B cell (primary cell): ENCODE measurements around the gene HFE. TPM values are rescaled to one million over a fixed set of nuclear protein-coding genes. Genes with fewer than 3 reads are reported as not detected.

Experiments
- ATAC-seq: fragments of 200-7000 bp; cut with Tn5 transposase; one replicate; pipeline ENCODE4 v1.10.0; 2021; ENCODE audit warnings: low read depth, mild to moderate bottlenecking, moderate number of reproducible peaks, moderate library complexity
- CTCF ChIA-PET: fragments of 350-600 bp; sonication (Branson Sonifier 250); formaldehyde crosslinking; loops from one replicate; lab custom pipeline; 2021; ENCODE audit warnings: antibody characterized with exemption, inconsistent platforms; lab: Charles Lee
- POLR2A ChIA-PET: fragments of 350-600 bp; sonication (Branson Sonifier 250); formaldehyde crosslinking; loops from one replicate; lab custom pipeline; 2021; ENCODE audit warnings: antibody characterized with exemption; lab: Charles Lee
- DNase-seq: peaks from one replicate; pipeline ENCODE4 v3.0.0; 2013
- H2AFZ ChIP-seq: 2 replicates; pipeline ENCODE4 v1.6.1; 2012; ENCODE audit warnings: mild to moderate bottlenecking, low read depth, low read length; ENCODE audit not compliant: insufficient read depth, poor library complexity, severe bottlenecking
- H3K27ac ChIP-seq, 2 donors: 1 replicate in 1 of 2; 2 replicates in 1 of 2; pipeline ENCODE4 v1.5.1; 2012 to 2013; ENCODE audit warnings: low read length in 2 of 2, mild to moderate bottlenecking in 2 of 2, moderate library complexity in 1 of 2
- H3K27me3 ChIP-seq, 4 experiments: fragments of 200-600 bp in 1 of 4; sonication (generic) in 1 of 4; replicated peaks in 1 of 4; 1 replicate in 2 of 4; 2 replicates in 2 of 4; pipeline versions ENCODE4 v1.6.1 to v1.7.0; 2013 to 2016; ENCODE audit warnings: low read length in 3 of 4, mild to moderate bottlenecking in 2 of 4, mixed read lengths in 1 of 4, moderate library complexity in 1 of 4; ENCODE audit not compliant: insufficient read depth in 4 of 4, control insufficient read depth in 3 of 4; ENCODE audit errors: control extremely low read depth in 1 of 4
- H3K36me3 ChIP-seq, 2 experiments: replicated peaks in 1 of 2; 1 replicate in 1 of 2; 2 replicates in 1 of 2; pipeline versions ENCODE4 v1.6.1 to v1.7.1; 2013; ENCODE audit warnings: low read length in 1 of 2; ENCODE audit not compliant: insufficient read depth in 2 of 2, control insufficient read depth in 1 of 2; ENCODE audit errors: control extremely low read depth in 1 of 2, extremely low read depth in 1 of 2
- H3K4me1 ChIP-seq, 2 donors: fragments of 200-600 bp in 1 of 2; sonication (generic) in 1 of 2; 1 replicate in 1 of 2; 2 replicates in 1 of 2; pipeline versions ENCODE4 v1.5.1 to v1.6.1; 2013 to 2017; ENCODE audit warnings: low read length in 2 of 2; ENCODE audit not compliant: control insufficient read depth in 2 of 2, insufficient read depth in 2 of 2
- H3K4me2 ChIP-seq: replicated peaks from 2 replicates; pipeline ENCODE3; 2012; ENCODE audit warnings: mild to moderate bottlenecking, low read depth, low read length; ENCODE audit not compliant: poor library complexity, severe bottlenecking
- H3K4me3 ChIP-seq, 5 experiments: fragments of 200-600 bp in 1 of 5; sonication (generic) in 1 of 5; 1 replicate in 3 of 5; 2 replicates in 2 of 5; pipeline versions ENCODE4 v1.5.1 to v1.7.0; 2011 to 2016; ENCODE audit warnings: low read length in 4 of 5, mild to moderate bottlenecking in 4 of 5, low read depth in 2 of 5, control low read depth in 1 of 5, moderate library complexity in 1 of 5; ENCODE audit not compliant: insufficient read depth in 1 of 5; ENCODE audit errors: control extremely low read depth in 1 of 5, extremely low read depth in 1 of 5
- H3K79me2 ChIP-seq: fragments of 200-600 bp; sonication (generic); one replicate; pipeline ENCODE4 v1.6.0; 2016; ENCODE audit warnings: low read length; ENCODE audit not compliant: control insufficient read depth, insufficient read depth
- H3K9ac ChIP-seq: fragments of 200-600 bp; sonication (generic); 2 replicates; pipeline ENCODE4 v1.6.1; 2017; ENCODE audit warnings: mild to moderate bottlenecking, low read length, moderate library complexity
- H3K9me3 ChIP-seq, 3 donors: one replicate each; pipeline versions ENCODE4 v1.6.1 to v1.7.1; 2013; ENCODE audit warnings: low read length in 2 of 3; ENCODE audit not compliant: control insufficient read depth in 2 of 3, insufficient read depth in 1 of 3; ENCODE audit errors: control extremely low read depth in 1 of 3
- H4K20me1 ChIP-seq: 2 replicates; pipeline ENCODE4 v1.6.0; 2012; ENCODE audit warnings: mild to moderate bottlenecking, low read length; ENCODE audit not compliant: insufficient read depth, control insufficient read depth, poor library complexity, severe bottlenecking
- H3K27ac Mint-ChIP-seq: one replicate; pipeline ENCODE4 v1.8.0; 2021; ENCODE audit warnings: mixed read lengths
- H3K27me3 Mint-ChIP-seq: one replicate; pipeline ENCODE4 v1.8.0; 2021; ENCODE audit warnings: mixed read lengths
- H3K4me1 Mint-ChIP-seq: one replicate; pipeline ENCODE4 v1.8.0; 2021; ENCODE audit warnings: mixed read lengths
- H3K4me3 Mint-ChIP-seq: one replicate; pipeline ENCODE4 v1.8.0; 2021; ENCODE audit warnings: mixed read lengths
- H3K9me3 Mint-ChIP-seq: one replicate; pipeline ENCODE4 v1.8.0; 2022; ENCODE audit warnings: mixed read lengths; ENCODE audit not compliant: insufficient read depth
- EZH2 ChIP-seq: IDR thresholded peaks from 2 replicates; pipeline ENCODE4 v1.6.1; 2012; ENCODE audit warnings: borderline replicate concordance, low read depth, mild to moderate bottlenecking, moderate library complexity, low read length; ENCODE audit not compliant: insufficient read depth, poor library complexity, severe bottlenecking
- WGBS: methylation state at CpG from one replicate; pipeline ENCODE4 v1.1.5; 2013; ENCODE audit warnings: missing lambda C conversion rate; ENCODE audit not compliant: insufficient coverage; 5-methylcytosine and 5-hydroxymethylcytosine counted together
- intact Hi-C: fragments of 100-400 bp; cut with micrococcal nuclease; formaldehyde crosslinking; loops from one replicate; pipeline ENCODE4 v1.10.0; 2022
- polyA minus RNA-seq: library from RNA; depleted of rRNA, polyadenylated mRNA; stranded (reverse); fragments of >200 nt; gene quantifications from 2 replicates; pipeline ENCODE4 v1.2.3, GENCODE V29; 2012
- polyA plus RNA-seq: library from polyadenylated mRNA; depleted of rRNA; stranded (reverse); fragments of >200 nt; gene quantifications from 2 replicates; pipeline ENCODE4 v1.2.3, GENCODE V29; 2012
- total RNA-seq, 2 donors: library from RNA; stranded (reverse); fragments of 120-200 nt in 1 of 2; gene quantifications; 1 replicate in 1 of 2; 2 replicates in 1 of 2; pipeline versions ENCODE4 v1.2.3 to v1.2.4, GENCODE V29; 2013 to 2022
- TF ChIP-seq, protein P1 (sequence below): fragments of 200-600 bp; IDR thresholded peaks from one replicate; pipeline ENCODE4 v1.8.0; 2022; ENCODE audit warnings: antibody characterized with exemption, mild to moderate bottlenecking

Gene HFE, protein sequence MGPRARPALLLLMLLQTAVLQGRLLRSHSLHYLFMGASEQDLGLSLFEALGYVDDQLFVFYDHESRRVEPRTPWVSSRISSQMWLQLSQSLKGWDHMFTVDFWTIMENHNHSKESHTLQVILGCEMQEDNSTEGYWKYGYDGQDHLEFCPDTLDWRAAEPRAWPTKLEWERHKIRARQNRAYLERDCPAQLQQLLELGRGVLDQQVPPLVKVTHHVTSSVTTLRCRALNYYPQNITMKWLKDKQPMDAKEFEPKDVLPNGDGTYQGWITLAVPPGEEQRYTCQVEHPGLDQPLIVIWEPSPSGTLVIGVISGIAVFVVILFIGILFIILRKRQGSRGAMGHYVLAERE
- total RNA-seq (6.3 and 6.5 TPM in 2 replicates), polyA plus RNA-seq (3.0 and 5.9 TPM in 2 replicates), polyA minus RNA-seq (2.8 and 5.8 TPM in 2 replicates)
- total RNA-seq (2013), result 4.0 TPM

DNA sequence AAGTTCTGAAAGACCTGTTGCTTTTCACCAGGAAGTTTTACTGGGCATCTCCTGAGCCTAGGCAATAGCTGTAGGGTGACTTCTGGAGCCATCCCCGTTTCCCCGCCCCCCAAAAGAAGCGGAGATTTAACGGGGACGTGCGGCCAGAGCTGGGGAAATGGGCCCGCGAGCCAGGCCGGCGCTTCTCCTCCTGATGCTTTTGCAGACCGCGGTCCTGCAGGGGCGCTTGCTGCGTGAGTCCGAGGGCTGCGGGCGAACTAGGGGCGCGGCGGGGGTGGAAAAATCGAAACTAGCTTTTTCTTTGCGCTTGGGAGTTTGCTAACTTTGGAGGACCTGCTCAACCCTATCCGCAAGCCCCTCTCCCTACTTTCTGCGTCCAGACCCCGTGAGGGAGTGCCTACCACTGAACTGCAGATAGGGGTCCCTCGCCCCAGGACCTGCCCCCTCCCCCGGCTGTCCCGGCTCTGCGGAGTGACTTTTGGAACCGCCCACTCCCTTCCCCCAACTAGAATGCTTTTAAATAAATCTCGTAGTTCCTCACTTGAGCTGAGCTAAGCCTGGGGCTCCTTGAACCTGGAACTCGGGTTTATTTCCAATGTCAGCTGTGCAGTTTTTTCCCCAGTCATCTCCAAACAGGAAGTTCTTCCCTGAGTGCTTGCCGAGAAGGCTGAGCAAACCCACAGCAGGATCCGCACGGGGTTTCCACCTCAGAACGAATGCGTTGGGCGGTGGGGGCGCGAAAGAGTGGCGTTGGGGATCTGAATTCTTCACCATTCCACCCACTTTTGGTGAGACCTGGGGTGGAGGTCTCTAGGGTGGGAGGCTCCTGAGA lies at the start of gene HFE:
Gene HFE (plus strand): TSS at position 146 of the 832 bp plus-strand sequence. CDS start 12 bp downstream, at position 158.
- H3K9ac ChIP-seq, result peak within 1 kb of the TSS; percentile 84
- DNase-seq (peak; percentile 70), ATAC-seq (peak; percentile 70)
- H3K36me3 ChIP-seq, result no peaks in the 10 kb centered on the region
- no peaks in the 10 kb centered on the region for H3K79me2 ChIP-seq
- peak within 1 kb of the TSS; percentile 83 for H3K4me2 ChIP-seq
- no peaks in the 10 kb centered on the region for H3K9me3 Mint-ChIP-seq
- POLR2A ChIA-PET, result interaction anchor here (0.6 to 1.8 kb wide), 8 partner anchors 11 to 125 kb away, joined by 3 to 9 read pairs (median 4); partner anchors contain the start of gene TRIM38
- no peaks in the 10 kb centered on the region for H4K20me1 ChIP-seq
- H3K27ac ChIP-seq, result peak within 1 kb of the TSS; percentile 64 to 73
- peaks cover 41 to 56% of the 10 kb centered on the region in 2 donors for H3K4me1 ChIP-seq
- H3K9me3 ChIP-seq, result peaks cover 0 to 5% (median 0%) of the 10 kb centered on the region in 3 donors
- peak within 1 kb of the TSS; percentile 97 for H2AFZ ChIP-seq
- under 1% methylated on average over 33 of the region's 41 CpGs for WGBS
- H3K27me3 ChIP-seq, result no peaks in the 10 kb centered on the region
- peak within 1 kb of the TSS; percentile 63 to 91 (median 81) for H3K4me3 ChIP-seq
- H3K4me3 Mint-ChIP-seq, result peak within 1 kb of the TSS; percentile 91
- peaks cover 43% of the 10 kb centered on the region for H3K4me1 Mint-ChIP-seq
- TF ChIP-seq EZH2, result no peak
- TF ChIP-seq, protein P1, sequence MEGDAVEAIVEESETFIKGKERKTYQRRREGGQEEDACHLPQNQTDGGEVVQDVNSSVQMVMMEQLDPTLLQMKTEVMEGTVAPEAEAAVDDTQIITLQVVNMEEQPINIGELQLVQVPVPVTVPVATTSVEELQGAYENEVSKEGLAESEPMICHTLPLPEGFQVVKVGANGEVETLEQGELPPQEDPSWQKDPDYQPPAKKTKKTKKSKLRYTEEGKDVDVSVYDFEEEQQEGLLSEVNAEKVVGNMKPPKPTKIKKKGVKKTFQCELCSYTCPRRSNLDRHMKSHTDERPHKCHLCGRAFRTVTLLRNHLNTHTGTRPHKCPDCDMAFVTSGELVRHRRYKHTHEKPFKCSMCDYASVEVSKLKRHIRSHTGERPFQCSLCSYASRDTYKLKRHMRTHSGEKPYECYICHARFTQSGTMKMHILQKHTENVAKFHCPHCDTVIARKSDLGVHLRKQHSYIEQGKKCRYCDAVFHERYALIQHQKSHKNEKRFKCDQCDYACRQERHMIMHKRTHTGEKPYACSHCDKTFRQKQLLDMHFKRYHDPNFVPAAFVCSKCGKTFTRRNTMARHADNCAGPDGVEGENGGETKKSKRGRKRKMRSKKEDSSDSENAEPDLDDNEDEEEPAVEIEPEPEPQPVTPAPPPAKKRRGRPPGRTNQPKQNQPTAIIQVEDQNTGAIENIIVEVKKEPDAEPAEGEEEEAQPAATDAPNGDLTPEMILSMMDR, result no peak
- CTCF ChIA-PET, result interaction anchor here (1.1 to 17.0 kb wide), 3 partner anchors 10 to 22 kb away, joined by 3 to 605 read pairs (median 95); a partner anchor contains a TSS
- peak within 1 kb of the TSS; percentile 88 for H3K27ac Mint-ChIP-seq
- intact Hi-C loops, result no loop called here
- no peaks in the 10 kb centered on the region for H3K27me3 Mint-ChIP-seq
